HepG2 (cell line): ENCODE results near the gene GAGE10. TPM values are rescaled to one million over a fixed set of nuclear protein-coding genes. Genes with fewer than 3 reads are reported as not detected.

Experiments
- ATAC-seq: fragments of 200-7000 bp; cut with Tn5 transposase; 3 replicates; pipeline ENCODE4 v1.9.1; 2020; ENCODE audit warnings: mild to moderate bottlenecking, moderate library complexity
- BruUV-seq: library from RNA; stranded (reverse); fragments of 400-500 nt; replicated peaks from 2 replicates; lab custom pipeline; 2021; lab: Mats Ljungman, UMichigan
- CTCF ChIA-PET: fragments of 300-600 bp; formaldehyde crosslinking; extraction: SDS; loops from one replicate; lab custom pipeline; 2021; ENCODE audit warnings: low total read pairs, inconsistent platforms, low intra/inter-chr PET ratio; lab: Yijun Ruan, JAX
- POLR2A ChIA-PET: fragments of 350-600 bp; sonication (Branson Sonifier 250); formaldehyde crosslinking; loops from one replicate; lab custom pipeline; 2020; ENCODE audit warnings: antibody characterized with exemption, inconsistent platforms; lab: Yijun Ruan, JAX
- DNase-seq: peaks from one replicate; pipeline ENCODE4 v3.0.0-alpha.2; 2015; ENCODE audit warnings: low spot score
- FAIRE-seq: peaks from 3 replicates; lab custom pipeline; 2011; peaks lifted over from hg19 to GRCh38; lab: Jason Lieb, UNC
- H2AFZ ChIP-seq: one replicate; pipeline ENCODE4 v1.6.1; 2011; ENCODE audit warnings: low read length, inconsistent platforms
- H3K27ac ChIP-seq: fragments of 300-600 bp; 3 replicates; pipeline ENCODE4 v1.8.0; 2011; ENCODE audit warnings: mixed run types, mild to moderate bottlenecking, mixed read lengths, low read length, inconsistent platforms; ENCODE audit not compliant: insufficient read depth; ENCODE audit errors: extremely low read length
- H3K27me3 ChIP-seq, 2 experiments: fragments of 200-600 bp in 1 of 2; 2 replicates in 1 of 2; 3 replicates in 1 of 2; pipeline versions ENCODE4 v1.6.0 to v1.8.0; 2011; ENCODE audit warnings: low read length in 2 of 2, mild to moderate bottlenecking in 2 of 2, moderate library complexity in 2 of 2, inconsistent platforms in 1 of 2; ENCODE audit not compliant: insufficient read depth in 2 of 2, control insufficient read depth in 1 of 2
- H3K36me3 ChIP-seq, 2 experiments: fragments of 200-600 bp in 1 of 2; replicated peaks in 1 of 2; 2 replicates in 1 of 2; 3 replicates in 1 of 2; pipeline versions ENCODE4 v1.5.1 to v1.8.0; 2011; ENCODE audit warnings: low read length in 2 of 2, inconsistent platforms in 1 of 2; ENCODE audit not compliant: insufficient read depth in 2 of 2, control insufficient read depth in 1 of 2
- H3K4me1 ChIP-seq: 2 replicates; pipeline ENCODE4 v1.5.1; 2012; ENCODE audit warnings: low read length, inconsistent platforms; ENCODE audit not compliant: insufficient read depth
- H3K4me2 ChIP-seq: 2 replicates; pipeline ENCODE4 v1.6.0; 2011; ENCODE audit warnings: low read depth, low read length, inconsistent platforms
- H3K4me3 ChIP-seq, 3 experiments: fragments of 200-600 bp in 1 of 3; sonication (generic), shearing (Covaris generic) in 1 of 3; replicated peaks in 1 of 3; 2 replicates each; pipeline ENCODE4 v1.5.1; 2011 to 2016; ENCODE audit warnings: low read length in 3 of 3, inconsistent platforms in 2 of 3, low read depth in 2 of 3, mild to moderate bottlenecking in 2 of 3, control low read depth in 1 of 3, mixed read lengths in 1 of 3; ENCODE audit not compliant: insufficient read depth in 1 of 3
- H3K79me2 ChIP-seq: one replicate; pipeline ENCODE4 v1.6.1; 2011; ENCODE audit warnings: low read length, inconsistent platforms; ENCODE audit not compliant: insufficient read depth
- H3K9ac ChIP-seq: 2 replicates; pipeline ENCODE4 v1.6.0; 2011; ENCODE audit warnings: mild to moderate bottlenecking, low read depth, low read length, inconsistent platforms; ENCODE audit not compliant: insufficient read depth
- H3K9me3 ChIP-seq: 2 replicates; pipeline ENCODE4 v1.5.1; 2012; ENCODE audit warnings: mild to moderate bottlenecking, low read length
- H4K20me1 ChIP-seq: 2 replicates; pipeline ENCODE4 v1.6.0; 2011; ENCODE audit warnings: inconsistent platforms, mild to moderate bottlenecking, low read length, moderate library complexity; ENCODE audit not compliant: insufficient read depth
- ARID2 ChIP-seq: sonication (generic); formaldehyde crosslinking; IDR thresholded peaks from 2 replicates; pipeline ENCODE4 v1.8.1; 2022; ENCODE audit warnings: mild to moderate bottlenecking, missing genetic modification reagents, borderline replicate concordance
- GATAD2A ChIP-seq: IDR thresholded peaks from 2 replicates; pipeline ENCODE4 v1.6.1; 2016
- HNRNPLL ChIP-seq: fragments of 200-400 bp; formaldehyde crosslinking; IDR thresholded peaks from 2 replicates; pipeline ENCODE4 v1.6.1; 2017; ENCODE audit warnings: mild to moderate bottlenecking, low read depth, low read length; ENCODE audit not compliant: poor library complexity, severe bottlenecking
- LCORL ChIP-seq, 2 experiments: fragments of 450-650 bp in 1 of 2; sonication (generic) in 1 of 2; formaldehyde crosslinking in 1 of 2; IDR thresholded peaks; 2 replicates each; pipeline versions ENCODE4 v1.5.0 to v1.6.1; 2017 to 2020; ENCODE audit warnings: antibody characterized with exemption in 1 of 2, missing genetic modification reagents in 1 of 2
- MXI1 ChIP-seq: IDR thresholded peaks from 3 replicates; pipeline ENCODE4 v1.6.1; 2012; ENCODE audit warnings: low read depth, low read length, inconsistent platforms, borderline replicate concordance
- RAD51 ChIP-seq: fragments of 450-650 bp; IDR thresholded peaks from 2 replicates; pipeline ENCODE4 v1.6.1; 2016; ENCODE audit warnings: borderline replicate concordance
- SETDB1 ChIP-seq: sonication (generic); formaldehyde crosslinking; IDR thresholded peaks from 2 replicates; pipeline ENCODE4 v1.5.1; 2020; ENCODE audit warnings: missing genetic modification reagents, mild to moderate bottlenecking, borderline replicate concordance
- TERF1 ChIP-seq: sonication (generic); formaldehyde crosslinking; IDR thresholded peaks from 2 replicates; pipeline ENCODE4 v1.8.0; 2022; ENCODE audit warnings: mild to moderate bottlenecking, missing genetic modification reagents, moderate library complexity
- ZBTB38 ChIP-seq: sonication (generic); formaldehyde crosslinking; IDR thresholded peaks from 2 replicates; pipeline ENCODE4 v1.5.1; 2020; ENCODE audit warnings: mild to moderate bottlenecking, missing genetic modification reagents
- ZFP62 ChIP-seq: sonication (generic); formaldehyde crosslinking; IDR thresholded peaks from 2 replicates; pipeline ENCODE4 v1.4.0; 2020; ENCODE audit warnings: missing genetic modification reagents
- ZGPAT ChIP-seq: IDR thresholded peaks from 2 replicates; pipeline ENCODE4 v1.6.1; 2016; ENCODE audit warnings: mild to moderate bottlenecking
- ZNF441 ChIP-seq: sonication (generic); formaldehyde crosslinking; IDR thresholded peaks from 2 replicates; pipeline ENCODE4 v1.7.0; 2021; ENCODE audit warnings: missing genetic modification reagents, borderline replicate concordance
- ZNF615 ChIP-seq: sonication (generic); formaldehyde crosslinking; IDR thresholded peaks from 2 replicates; pipeline ENCODE4 v1.5.0; 2020; ENCODE audit warnings: mild to moderate bottlenecking, missing genetic modification reagents, borderline replicate concordance
- ZNF747 ChIP-seq: sonication (generic); formaldehyde crosslinking; IDR thresholded peaks from 2 replicates; pipeline ENCODE4 v1.8.1; 2023; ENCODE audit warnings: missing genetic modification reagents, mild to moderate bottlenecking, borderline replicate concordance
- WGBS: methylation state at CpG from one replicate; pipeline ENCODE4 v1.1.6; 2017; ENCODE audit warnings: low lambda C conversion rate; 5-methylcytosine and 5-hydroxymethylcytosine counted together
- in situ Hi-C: cut with HindIII; loops from 2 replicates; pipeline ENCODE4 v1.10.0; 2017; ENCODE audit warnings: low pct_unique_long_range_greater_than_20kb; ENCODE audit not compliant: extremely low pct_ligation_motif_present
- intact Hi-C: fragments of 100-400 bp; cut with micrococcal nuclease; formaldehyde crosslinking; loops from one replicate; pipeline ENCODE4 v1.10.0; 2022; ENCODE audit not compliant: unreplicated experiment
- polyA plus RNA-seq, 8 experiments: library from polyadenylated mRNA; depleted of rRNA in 3 of 8; stranded (reverse) in 7 of 8; unstranded in 1 of 8; fragments of >200 nt; fragmentation: Illumina TruSeq in 4 of 8; extraction: Trizol in 4 of 8; gene quantifications; 2 replicates each; pipeline versions ENCODE4 v1.2.1 to v1.2.3, GENCODE V29; 2011 to 2016; ENCODE audit warnings: low read depth in 4 of 8, missing spikeins in 1 of 8, mixed read lengths in 1 of 8; ENCODE audit not compliant: insufficient read depth in 1 of 8
- total RNA-seq, 5 experiments: library from RNA; depleted of rRNA; stranded (reverse); fragments of >200 nt; fragmentation: Illumina TruSeq; extraction: Trizol; gene quantifications; 2 replicates each; pipeline ENCODE4 v1.2.3, GENCODE V29; 2016; ENCODE audit warnings: low read depth in 1 of 5
- TF ChIP-seq, protein P1 (sequence below): sonication (generic); formaldehyde crosslinking; IDR thresholded peaks from 2 replicates; pipeline ENCODE4 v1.4.0; 2020; ENCODE audit warnings: low read depth, mild to moderate bottlenecking, missing genetic modification reagents

The GAGE10 gene
- total and polyA plus RNA-seq, 2 of the 13 experiments (the other 11 are each of a cell fraction or from before 2014, with no cell fraction given) = not detected

DNA sequence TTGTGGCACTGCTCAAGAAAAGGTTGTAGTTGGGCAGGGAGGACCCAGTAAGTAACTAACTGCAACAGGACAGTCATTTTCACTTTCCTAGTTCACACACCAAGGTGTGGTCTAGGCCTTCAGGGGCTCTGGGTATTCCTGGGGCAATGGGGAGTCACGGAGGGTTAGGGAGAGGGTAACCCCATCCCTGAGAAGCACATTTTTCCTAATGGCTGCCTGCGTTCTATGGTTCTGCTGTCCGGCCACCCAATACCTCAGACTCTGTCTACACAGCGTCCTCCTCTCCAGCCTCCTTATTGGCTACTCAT is 34.8 kb upstream of the GAGE10 start:
- WGBS = 8% methylated on average over 4 of the region's 4 CpGs
- H2AFZ ChIP-seq = peak overlapping the region; percentile 42
- no peak for DNase-seq
- no peaks in the 10 kb centered on the region for H3K9me3 ChIP-seq
- peaks cover 12% of the 10 kb centered on the region for H3K79me2 ChIP-seq
- H3K9ac ChIP-seq = peak overlapping the region; percentile 73
- peaks cover 43% of the 10 kb centered on the region for H3K4me1 ChIP-seq
- no peaks in the 10 kb centered on the region for H4K20me1 ChIP-seq
- intact Hi-C loops (loop anchor here (5.0 kb wide), 1 partner anchor 76 kb away; no protein-coding TSS in a partner anchor), in situ Hi-C loops (no loop called here)
- H3K4me2 ChIP-seq = peak overlapping the region; percentile 89
- TSS peak; percentile 97 for BruUV-seq
- no peak for ATAC-seq
- TF ChIP-seq TERF1 (CRISPR knock-in tag) (no peak), ARID2 (CRISPR knock-in tag) (no peak), RAD51 (no peak), ZNF441 (CRISPR knock-in tag) (no peak), ZNF615 (CRISPR knock-in tag) (no peak), SETDB1 (CRISPR knock-in tag) (no peak), ZNF747 (CRISPR knock-in tag) (no peak), HNRNPLL (no peak), LCORL (IDR thresholded peaks at IDR 0.05) (no peak), LCORL (CRISPR knock-in tag; IDR thresholded peaks at IDR 0.05) (no peak), ZBTB38 (CRISPR knock-in tag) (no peak), MXI1 (no peak), GATAD2A (no peak), ZGPAT (no peak), ZFP62 (CRISPR knock-in tag) (no peak)
- TF ChIP-seq, protein P1, sequence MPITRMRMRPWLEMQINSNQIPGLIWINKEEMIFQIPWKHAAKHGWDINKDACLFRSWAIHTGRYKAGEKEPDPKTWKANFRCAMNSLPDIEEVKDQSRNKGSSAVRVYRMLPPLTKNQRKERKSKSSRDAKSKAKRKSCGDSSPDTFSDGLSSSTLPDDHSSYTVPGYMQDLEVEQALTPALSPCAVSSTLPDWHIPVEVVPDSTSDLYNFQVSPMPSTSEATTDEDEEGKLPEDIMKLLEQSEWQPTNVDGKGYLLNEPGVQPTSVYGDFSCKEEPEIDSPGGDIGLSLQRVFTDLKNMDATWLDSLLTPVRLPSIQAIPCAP = no peak
- no peaks in the 10 kb centered on the region; a peak in 1 of 5 replicates for H3K27me3 ChIP-seq
- CTCF ChIA-PET = no interaction called here
- H3K36me3 ChIP-seq = no peaks in the 10 kb centered on the region
- H3K27ac ChIP-seq = peak overlapping the region; percentile 65
- POLR2A ChIA-PET = interaction anchor here (0.8 to 2.2 kb wide), 10 partner anchors 10 to 610 kb away, joined by 3 to 21 read pairs (median 5); partner anchors contain the start of gene CCDC22
- H3K4me3 ChIP-seq = peak overlapping the region; percentile 42 to 75 (median 55); a peak in 5 of 6 replicates
- FAIRE-seq = no peak
